HL-60 (cell line): ENCODE measurements around the gene JUNB.

ENCODE experiments used
- DNase-seq, 2 experiments: peaks; one replicate each; pipeline ENCODE4 v3.0.0-alpha.2; 2010 to 2020; ENCODE audit warnings: low read depth in 1 of 2, low spot score in 1 of 2
- H3K27ac ChIP-seq: fragments of 250-450 bp; sonication (Bioruptor Pico); replicated peaks from 2 replicates; pipeline ENCODE4 v1.5.1; 2020; ENCODE audit warnings: mild to moderate bottlenecking, moderate library complexity
- H3K27me3 ChIP-seq: fragments of 250-450 bp; sonication (Bioruptor Pico); 2 replicates; pipeline ENCODE4 v1.5.1; 2021; ENCODE audit warnings: mild to moderate bottlenecking, moderate library complexity; ENCODE audit not compliant: insufficient read depth, poor library complexity, severe bottlenecking
- H3K4me3 ChIP-seq: replicated peaks from 2 replicates; pipeline ENCODE4 v1.5.1; 2011; ENCODE audit warnings: mild to moderate bottlenecking, control low read depth, low read length; ENCODE audit not compliant: insufficient read depth
- GABPA ChIP-seq: IDR thresholded peaks from 2 replicates; pipeline ENCODE4 v1.6.1; 2012; ENCODE audit warnings: low read depth
- POLR2AphosphoS5 ChIP-seq: IDR thresholded peaks from 2 replicates; pipeline ENCODE4 v1.6.1; 2012; ENCODE audit warnings: low read depth
- REST ChIP-seq: IDR thresholded peaks from 2 replicates; pipeline ENCODE4 v1.6.1; 2012; ENCODE audit warnings: low read depth; ENCODE audit not compliant: insufficient replicate concordance
- SPI1 ChIP-seq: IDR thresholded peaks from 2 replicates; pipeline ENCODE4 v1.6.1; 2012; ENCODE audit warnings: low read depth, mild to moderate bottlenecking, borderline replicate concordance
- TF ChIP-seq, protein P1 (sequence below): IDR thresholded peaks from one replicate; pipeline ENCODE4 v1.5.1; 2011; ENCODE audit warnings: low read length, control low read depth, inconsistent platforms; ENCODE audit not compliant: insufficient read depth

JUNB gene

GRCh38 chr19:12833418-12833737 lies 42.1 kb downstream of the JUNB start:
- no peak overlapping the region for H3K27ac ChIP-seq
- no peak for DNase-seq
- TF ChIP-seq SPI1 (no peak), REST (no peak), GABPA (no peak), POLR2AphosphoS5 (no peak)
- TF ChIP-seq, protein P1, sequence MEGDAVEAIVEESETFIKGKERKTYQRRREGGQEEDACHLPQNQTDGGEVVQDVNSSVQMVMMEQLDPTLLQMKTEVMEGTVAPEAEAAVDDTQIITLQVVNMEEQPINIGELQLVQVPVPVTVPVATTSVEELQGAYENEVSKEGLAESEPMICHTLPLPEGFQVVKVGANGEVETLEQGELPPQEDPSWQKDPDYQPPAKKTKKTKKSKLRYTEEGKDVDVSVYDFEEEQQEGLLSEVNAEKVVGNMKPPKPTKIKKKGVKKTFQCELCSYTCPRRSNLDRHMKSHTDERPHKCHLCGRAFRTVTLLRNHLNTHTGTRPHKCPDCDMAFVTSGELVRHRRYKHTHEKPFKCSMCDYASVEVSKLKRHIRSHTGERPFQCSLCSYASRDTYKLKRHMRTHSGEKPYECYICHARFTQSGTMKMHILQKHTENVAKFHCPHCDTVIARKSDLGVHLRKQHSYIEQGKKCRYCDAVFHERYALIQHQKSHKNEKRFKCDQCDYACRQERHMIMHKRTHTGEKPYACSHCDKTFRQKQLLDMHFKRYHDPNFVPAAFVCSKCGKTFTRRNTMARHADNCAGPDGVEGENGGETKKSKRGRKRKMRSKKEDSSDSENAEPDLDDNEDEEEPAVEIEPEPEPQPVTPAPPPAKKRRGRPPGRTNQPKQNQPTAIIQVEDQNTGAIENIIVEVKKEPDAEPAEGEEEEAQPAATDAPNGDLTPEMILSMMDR, result no peak
- H3K27me3 ChIP-seq, result peaks cover 62% of the 10 kb centered on the region
- no peak overlapping the region for H3K4me3 ChIP-seq

- TF ChIP-seq POLR2AphosphoS5 (no peak), SPI1 (no peak), GABPA (no peak)
- Histone ChIP-seq H3K27ac (no peak overlapping the region), H3K4me3 (peak overlapping the region; percentile 33), H3K27me3 (peaks cover 68% of the 10 kb centered on the region)
- no peak for DNase-seq
Observed at GRCh38 chr19:12833738-12834565, 42.7 kb downstream of the JUNB start.

DNA sequence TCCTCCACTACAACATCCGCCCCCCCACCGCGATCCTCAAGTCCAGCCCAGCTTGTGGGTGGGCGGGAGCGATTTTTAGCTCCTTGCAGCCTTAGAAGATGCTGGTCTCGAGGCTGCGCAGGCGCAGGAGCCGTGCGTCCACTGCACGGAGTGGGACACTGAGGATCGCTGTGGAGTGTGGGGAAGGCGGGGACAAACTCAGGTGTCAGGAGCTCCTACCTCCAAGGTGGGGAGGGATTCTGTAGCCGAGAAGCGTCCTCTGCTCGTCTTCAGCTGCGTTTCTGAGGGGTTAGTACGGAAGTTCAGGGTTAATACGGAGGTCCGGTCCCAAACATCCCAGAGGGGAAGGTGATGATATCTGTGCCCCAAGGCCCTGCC lies 43.3 kb downstream of the JUNB start, which contains the start of gene RTBDN:
TSS of gene RTBDN (minus strand) at position 14 of the 378 bp plus-strand sequence. CDS start 4,600 bp downstream, outside the sequence.
- DNase-seq, result no peak
- no peak within 1 kb of the TSS for H3K27ac ChIP-seq
- peak within 1 kb of the TSS; percentile 33 for H3K4me3 ChIP-seq
- H3K27me3 ChIP-seq, result peaks cover 72% of the 10 kb centered on the region
- TF ChIP-seq POLR2AphosphoS5 (no peak), GABPA (no peak), SPI1 (no peak), REST (no peak)
- TF ChIP-seq, protein P1, result no peak

DNA sequence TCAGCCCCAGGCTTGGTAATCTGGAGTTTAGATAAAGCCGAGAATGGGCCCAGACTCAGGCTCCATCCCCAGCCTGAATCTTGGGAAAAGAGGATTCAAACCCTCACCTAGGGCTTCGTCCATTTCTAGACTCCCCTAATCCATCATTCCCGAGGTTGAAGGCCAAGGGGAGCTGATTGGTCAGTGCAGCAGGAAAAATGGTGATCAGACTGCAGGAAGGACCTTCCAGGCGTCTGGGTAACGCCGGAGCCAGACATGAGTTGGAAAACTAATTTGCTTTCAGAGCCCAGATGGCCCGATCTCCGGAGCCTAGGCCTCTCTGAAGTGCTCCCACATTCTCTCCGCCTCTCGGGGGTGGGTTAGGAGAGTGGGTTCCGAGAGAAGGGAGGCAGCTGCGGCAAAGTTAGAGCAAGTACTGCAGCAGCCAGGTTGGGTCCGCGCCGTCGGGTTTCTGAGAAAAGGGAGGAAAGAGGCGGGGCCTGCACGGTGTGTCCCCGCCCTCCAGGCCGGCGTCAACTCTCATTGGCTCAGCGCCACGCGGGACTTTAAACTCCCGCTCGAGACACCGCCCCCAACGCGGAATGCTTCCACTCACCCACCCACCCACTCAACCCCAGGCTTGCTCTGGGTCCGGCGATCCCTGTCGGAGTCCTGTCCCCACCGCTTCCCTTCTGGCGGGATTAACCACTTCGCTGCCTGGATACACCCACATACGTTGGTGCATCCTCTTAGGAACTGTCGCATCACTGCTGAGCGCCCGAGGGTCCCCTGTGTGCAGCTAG lies 43.9 kb downstream of the JUNB start:
- no peak overlapping the region for H3K4me3 ChIP-seq
- TF ChIP-seq GABPA (no peak), POLR2AphosphoS5 (no peak), SPI1 (no peak), REST (no peak)
- TF ChIP-seq, protein P1, result no peak

More for the DNA sequence above, 43.9 kb downstream of the JUNB start:
- peaks cover 75% of the 10 kb centered on the region for H3K27me3 ChIP-seq
- no peak overlapping the region for H3K27ac ChIP-seq
- no peak for DNase-seq
